Astrocyte (in vitro differentiated cells and primary cell): ENCODE data around the gene ODF4.

ENCODE experiments used
- CTCF ChIP-seq: IDR thresholded peaks from 2 replicates; pipeline ENCODE4 v1.5.1; 2011; ENCODE audit warnings: low read depth, mild to moderate bottlenecking, inconsistent platforms, low read length, moderate library complexity; ENCODE audit not compliant: insufficient read depth
- EZH2 ChIP-seq: IDR thresholded peaks from 2 replicates; pipeline ENCODE4 v1.6.1; 2012; ENCODE audit warnings: mild to moderate bottlenecking, low read length, inconsistent platforms; ENCODE audit not compliant: insufficient read depth

- TF ChIP-seq CTCF (no peak), EZH2 (no peak)
Measured at GRCh38 chr17:8311131-8311790, 28.4 kb upstream of the ODF4 start.
